HepG2 (cell line): ENCODE measurements around the gene NAT14. TPM values are rescaled to one million over a fixed set of nuclear protein-coding genes. Genes with fewer than 3 reads are reported as not detected.

Source experiments
- CHD2 ChIP-seq: IDR thresholded peaks from 2 replicates; pipeline ENCODE4 v1.6.1; 2011; ENCODE audit warnings: low read depth, low read length, improper control_type of control experiment
- FOXC1 ChIP-seq: sonication (generic); formaldehyde crosslinking; IDR thresholded peaks from 2 replicates; pipeline ENCODE4 v1.8.0; 2022; ENCODE audit warnings: mild to moderate bottlenecking, missing genetic modification reagents, borderline replicate concordance
- GFI1 ChIP-seq: sonication (generic); formaldehyde crosslinking; IDR thresholded peaks from 2 replicates; pipeline ENCODE4 v1.5.0; 2020; ENCODE audit warnings: missing genetic modification reagents, mild to moderate bottlenecking, borderline replicate concordance
- HNRNPH1 ChIP-seq: fragments of 200-400 bp; formaldehyde crosslinking; optimal IDR thresholded peaks from 2 replicates; pipeline ENCODE3; 2017; ENCODE audit warnings: mild to moderate bottlenecking, low read depth, low read length
- MXD4 ChIP-seq: IDR thresholded peaks from 2 replicates; pipeline ENCODE4 v1.6.1; 2016; ENCODE audit warnings: mild to moderate bottlenecking, missing biosample characterization, missing genetic modification reagents
- NFIB ChIP-seq: sonication (generic); formaldehyde crosslinking; IDR thresholded peaks from 2 replicates; pipeline ENCODE4 v1.9.0; 2021; ENCODE audit warnings: missing genetic modification reagents, mild to moderate bottlenecking, borderline replicate concordance
- PATZ1 ChIP-seq: sonication (generic); formaldehyde crosslinking; IDR thresholded peaks from 2 replicates; pipeline ENCODE4 v1.4.0; 2020; ENCODE audit warnings: missing genetic modification reagents
- PREB ChIP-seq: sonication (generic); formaldehyde crosslinking; IDR thresholded peaks from 2 replicates; pipeline ENCODE4 v1.4.0; 2020; ENCODE audit warnings: missing genetic modification reagents
- RCOR2 ChIP-seq: IDR thresholded peaks from 2 replicates; pipeline ENCODE4 v1.6.1; 2016; ENCODE audit warnings: missing biosample characterization, missing genetic modification reagents
- SETDB1 ChIP-seq: sonication (generic); formaldehyde crosslinking; IDR thresholded peaks from 2 replicates; pipeline ENCODE4 v1.5.1; 2020; ENCODE audit warnings: missing genetic modification reagents, mild to moderate bottlenecking, borderline replicate concordance
- SKIL ChIP-seq: sonication (generic); formaldehyde crosslinking; IDR thresholded peaks from 2 replicates; pipeline ENCODE4 v1.8.0; 2022; ENCODE audit warnings: missing genetic modification reagents, mild to moderate bottlenecking, moderate library complexity, borderline replicate concordance
- SNAI1 ChIP-seq: sonication (generic); formaldehyde crosslinking; IDR thresholded peaks from 2 replicates; pipeline ENCODE4 v1.5.0; 2020; ENCODE audit warnings: mild to moderate bottlenecking, missing genetic modification reagents, borderline replicate concordance
- TFDP2 ChIP-seq: sonication (generic); formaldehyde crosslinking; IDR thresholded peaks from 2 replicates; pipeline ENCODE4 v1.4.0; 2020; ENCODE audit warnings: missing genetic modification reagents
- THYN1 ChIP-seq: sonication (generic); formaldehyde crosslinking; IDR thresholded peaks from 2 replicates; pipeline ENCODE4 v1.8.1; 2023; ENCODE audit warnings: low read depth, mild to moderate bottlenecking, moderate library complexity, missing genetic modification reagents, borderline replicate concordance
- TRAFD1 ChIP-seq: sonication (generic); formaldehyde crosslinking; IDR thresholded peaks from 2 replicates; pipeline ENCODE4 v1.5.1; 2020; ENCODE audit warnings: missing genetic modification reagents, mild to moderate bottlenecking, borderline replicate concordance
- YEATS2 ChIP-seq: sonication (generic); formaldehyde crosslinking; IDR thresholded peaks from 2 replicates; pipeline ENCODE4 v1.4.0; 2020; ENCODE audit warnings: missing genetic modification reagents, borderline replicate concordance
- ZBTB20 ChIP-seq: sonication (generic); formaldehyde crosslinking; IDR thresholded peaks from 2 replicates; pipeline ENCODE4 v1.8.1; 2023; ENCODE audit warnings: missing genetic modification reagents, low read depth, mild to moderate bottlenecking, borderline replicate concordance
- ZNF205 ChIP-seq: IDR thresholded peaks from 2 replicates; pipeline ENCODE4 v1.6.1; 2018; ENCODE audit warnings: missing biosample characterization, missing genetic modification reagents
- ZNF431 ChIP-seq: sonication (generic); formaldehyde crosslinking; IDR thresholded peaks from 2 replicates; pipeline ENCODE4 v1.9.0; 2022; ENCODE audit warnings: missing genetic modification reagents, low read depth, mild to moderate bottlenecking, borderline replicate concordance
- ZNF773 ChIP-seq: sonication (generic); formaldehyde crosslinking; IDR thresholded peaks from 2 replicates; pipeline ENCODE4 v1.4.0; 2020; ENCODE audit warnings: missing genetic modification reagents, borderline replicate concordance
- ZNF780A ChIP-seq: sonication (generic); formaldehyde crosslinking; IDR thresholded peaks from 2 replicates; pipeline ENCODE4 v1.8.0; 2022; ENCODE audit warnings: mild to moderate bottlenecking, missing genetic modification reagents, moderate library complexity
- polyA plus RNA-seq, 8 experiments: library from polyadenylated mRNA; depleted of rRNA in 3 of 8; stranded (reverse) in 7 of 8; unstranded in 1 of 8; fragments of >200 nt; fragmentation: Illumina TruSeq in 4 of 8; extraction: Trizol in 4 of 8; gene quantifications; 2 replicates each; pipeline versions ENCODE4 v1.2.1 to v1.2.3, GENCODE V29; 2011 to 2016; ENCODE audit warnings: low read depth in 4 of 8, missing spikeins in 1 of 8, mixed read lengths in 1 of 8; ENCODE audit not compliant: insufficient read depth in 1 of 8
- total RNA-seq, 5 experiments: library from RNA; depleted of rRNA; stranded (reverse); fragments of >200 nt; fragmentation: Illumina TruSeq; extraction: Trizol; gene quantifications; 2 replicates each; pipeline ENCODE4 v1.2.3, GENCODE V29; 2016; ENCODE audit warnings: low read depth in 1 of 5

Gene NAT14
- total and polyA plus RNA-seq, 2 of the 13 experiments (the other 11 are each of a cell fraction or from before 2014, with no cell fraction given): 20.7 to 22.3 TPM

- no peak for TF ChIP-seq NFIB (CRISPR knock-in tag)
- TF ChIP-seq PATZ1 (CRISPR knock-in tag): peak; percentile 56
- TF ChIP-seq ZNF431 (CRISPR knock-in tag): no peak
- TF ChIP-seq SETDB1 (CRISPR knock-in tag): no peak
- no peak for TF ChIP-seq ZNF205 (CRISPR knock-in tag)
- no peak for TF ChIP-seq MXD4 (CRISPR knock-in tag)
- TF ChIP-seq RCOR2 (CRISPR knock-in tag): peak; percentile 99
- TF ChIP-seq ZNF773 (CRISPR knock-in tag): no peak
- TF ChIP-seq SKIL (CRISPR knock-in tag): no peak
- no peak for TF ChIP-seq SNAI1 (CRISPR knock-in tag)
- TF ChIP-seq TFDP2 (CRISPR knock-in tag): peak; percentile 78
- TF ChIP-seq THYN1: no peak
- TF ChIP-seq ZBTB20 (CRISPR knock-in tag): no peak
- TF ChIP-seq CHD2: peak; percentile 69; the same call in 1 of the 2 replicates
- TF ChIP-seq HNRNPH1: no peak
- no peak for TF ChIP-seq FOXC1 (CRISPR knock-in tag)
- TF ChIP-seq YEATS2: peak; percentile 74; the same call in 1 of the 2 replicates
- no peak for TF ChIP-seq PREB (CRISPR knock-in tag)
- no peak for TF ChIP-seq TRAFD1 (CRISPR knock-in tag)
- TF ChIP-seq GFI1 (CRISPR knock-in tag): peak; percentile 44; the same call in 1 of the 2 replicates
- TF ChIP-seq ZNF780A (CRISPR knock-in tag): no peak
These were observed 23.6 kb upstream of the NAT14 start, which contains the start of gene ISOC2 (continued) for GRCh38 chr19:55461259-55461973.
